Measurements from ENCODE around the gene TPPP2. TPM values are rescaled to one million over a fixed set of nuclear protein-coding genes. Genes with fewer than 3 reads are reported as not detected.

TPPP2 gene
- total RNA-seq, 1 experiment from 2014 or later, result not detected

GRCh38 chr14:20988717-20989470 lies 41.1 kb upstream of the TPPP2 start:
- Histone ChIP-seq H2AFZ (ENCODE audit: low read length) (0 out of 2 replicates have a peak overlapping the region, but pooled peaks have one; percentile 16), H3K9ac (ENCODE audit: low read length) (peak overlapping the region; percentile 47; the same call in 1 of the 2 replicates), H3K4me3 (ENCODE audit: low read length) (peak overlapping the region; percentile 92), H3K4me1 (ENCODE audit: insufficient read depth, low read length) (peaks cover 42% of the 10 kb centered on the region), H4K20me1 (ENCODE audit: low read length) (peaks cover 4% of the 10 kb centered on the region; the same call in 1 of the 2 replicates), H3F3A (ENCODE audit: low read length, unreplicated experiment) (peaks cover 4% of the 10 kb centered on the region), H3K27ac (ENCODE audit: low read length) (peak overlapping the region; percentile 21; the same call in 1 of the 2 replicates), H3K36me3 (ENCODE audit: low read depth, low read length) (peaks cover 18% of the 10 kb centered on the region), H3K4me2 (ENCODE audit: low read length) (peak overlapping the region; percentile 83), H3K27me3 (ENCODE audit: low read length) (no peaks in the 10 kb centered on the region), H3K79me2 (ENCODE audit: low read length) (peaks cover 29% of the 10 kb centered on the region), H3K9me2 (replicated peaks; ENCODE audit: low read length) (no peaks in the 10 kb centered on the region; the same call in 1 of the 2 replicates), H3K9me3 (ENCODE audit: low read length) (no peaks in the 10 kb centered on the region)
- POLR2A ChIA-PET (ENCODE audit: unreplicated experiment), result no interaction called here
- intact Hi-C loops (cut with micrococcal nuclease), result loop anchor here (1.0 kb wide), 1 partner anchor 18 kb away; no protein-coding TSS in a partner anchor
- no peak for DNase-seq
- ATAC-seq, result no peak
- TF ChIP-seq, protein P1, sequence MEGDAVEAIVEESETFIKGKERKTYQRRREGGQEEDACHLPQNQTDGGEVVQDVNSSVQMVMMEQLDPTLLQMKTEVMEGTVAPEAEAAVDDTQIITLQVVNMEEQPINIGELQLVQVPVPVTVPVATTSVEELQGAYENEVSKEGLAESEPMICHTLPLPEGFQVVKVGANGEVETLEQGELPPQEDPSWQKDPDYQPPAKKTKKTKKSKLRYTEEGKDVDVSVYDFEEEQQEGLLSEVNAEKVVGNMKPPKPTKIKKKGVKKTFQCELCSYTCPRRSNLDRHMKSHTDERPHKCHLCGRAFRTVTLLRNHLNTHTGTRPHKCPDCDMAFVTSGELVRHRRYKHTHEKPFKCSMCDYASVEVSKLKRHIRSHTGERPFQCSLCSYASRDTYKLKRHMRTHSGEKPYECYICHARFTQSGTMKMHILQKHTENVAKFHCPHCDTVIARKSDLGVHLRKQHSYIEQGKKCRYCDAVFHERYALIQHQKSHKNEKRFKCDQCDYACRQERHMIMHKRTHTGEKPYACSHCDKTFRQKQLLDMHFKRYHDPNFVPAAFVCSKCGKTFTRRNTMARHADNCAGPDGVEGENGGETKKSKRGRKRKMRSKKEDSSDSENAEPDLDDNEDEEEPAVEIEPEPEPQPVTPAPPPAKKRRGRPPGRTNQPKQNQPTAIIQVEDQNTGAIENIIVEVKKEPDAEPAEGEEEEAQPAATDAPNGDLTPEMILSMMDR (conservative IDR thresholded peaks at IDR 0.05; ENCODE audit: low read depth, low read length), result no peak
- TF ChIP-seq EZH2 (IDR thresholded peaks at IDR 0.05; ENCODE audit: low read length, unreplicated experiment), result no peak
- no peak for TF ChIP-seq EZH2phosphoT487 (IDR thresholded peaks at IDR 0.05; ENCODE audit: borderline replicate concordance, low read length)
- CTCF ChIA-PET, result interaction anchor here (0.6 to 0.9 kb wide), 2 partner anchors 18 to 152 kb away, joined by 3 to 4 read pairs; no protein-coding TSS in a partner anchor
- BruUV-seq (replicated peaks), result TSS peak; percentile 97

DNA sequence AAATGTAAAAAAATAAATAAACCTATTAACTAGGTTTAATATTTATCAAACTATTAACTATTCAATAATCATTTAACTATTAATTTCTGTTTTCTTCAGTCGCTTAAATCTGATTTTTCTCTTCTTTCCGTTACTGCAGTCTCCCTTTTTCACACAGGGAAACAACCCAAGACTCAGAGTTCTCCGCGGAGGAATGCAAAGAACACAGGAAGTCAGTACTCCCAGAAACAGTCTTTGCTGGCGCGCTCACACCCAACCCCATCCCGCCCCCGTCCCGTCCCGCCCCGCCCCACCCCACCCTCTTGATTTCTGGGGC lies 40.6 kb upstream of the TPPP2 start:
- ATAC-seq (no peak), DNase-seq (no peak)
- H3K36me3 ChIP-seq (ENCODE audit: low read depth, low read length), result peaks cover 23% of the 10 kb centered on the region
- 0 out of 2 replicates have a peak overlapping the region, but pooled peaks have one; percentile 16 for H2AFZ ChIP-seq (ENCODE audit: low read length)
- H3K4me1 ChIP-seq (ENCODE audit: insufficient read depth, low read length), result peaks cover 42% of the 10 kb centered on the region
- intact Hi-C loops (cut with micrococcal nuclease), result loop anchor here (1.0 kb wide), 1 partner anchor 18 kb away; no protein-coding TSS in a partner anchor
- H3K27ac ChIP-seq (ENCODE audit: low read length), result peak overlapping the region; percentile 21; the same call in 1 of the 2 replicates
- peaks cover 4% of the 10 kb centered on the region for H3F3A ChIP-seq (ENCODE audit: low read length, unreplicated experiment)
- no peaks in the 10 kb centered on the region for H3K27me3 ChIP-seq (ENCODE audit: low read length)
- CTCF ChIA-PET, result no interaction called here
- H3K4me2 ChIP-seq (ENCODE audit: low read length), result peak overlapping the region; percentile 83
- no peaks in the 10 kb centered on the region for H3K9me3 ChIP-seq (ENCODE audit: low read length)
- BruUV-seq (replicated peaks), result no TSS peak
- POLR2A ChIA-PET (ENCODE audit: unreplicated experiment), result no interaction called here
- H3K4me3 ChIP-seq (ENCODE audit: low read length), result peak overlapping the region; percentile 92
- H3K79me2 ChIP-seq (ENCODE audit: low read length), result peaks cover 29% of the 10 kb centered on the region
- H3K9ac ChIP-seq (ENCODE audit: low read length), result peak overlapping the region; percentile 47; the same call in 1 of the 2 replicates
- TF ChIP-seq EZH2phosphoT487 (IDR thresholded peaks at IDR 0.05; ENCODE audit: borderline replicate concordance, low read length), result no peak
- TF ChIP-seq, protein P1 (conservative IDR thresholded peaks at IDR 0.05; ENCODE audit: low read depth, low read length), result no peak
- TF ChIP-seq EZH2 (IDR thresholded peaks at IDR 0.05; ENCODE audit: low read length, unreplicated experiment), result no peak
- H4K20me1 ChIP-seq (ENCODE audit: low read length), result peaks cover 4% of the 10 kb centered on the region; the same call in 1 of the 2 replicates
- no peaks in the 10 kb centered on the region; the same call in 1 of the 2 replicates for H3K9me2 ChIP-seq (replicated peaks; ENCODE audit: low read length)
